Skin of body (tissue), 2 donors: ENCODE results near the gene OSBPL8. TPM values are rescaled to one million over a fixed set of nuclear protein-coding genes. Genes with fewer than 3 reads are reported as not detected.

Source experiments
- DNase-seq: peaks from one replicate; lab custom pipeline; 2025; lab: John Stamatoyannopoulos, UW
- total RNA-seq: library from RNA; depleted of rRNA; stranded (reverse); fragments of >200 nt; gene quantifications from one replicate; pipeline ENCODE4 v1.2.3, GENCODE V29; 2014

Gene OSBPL8, protein sequence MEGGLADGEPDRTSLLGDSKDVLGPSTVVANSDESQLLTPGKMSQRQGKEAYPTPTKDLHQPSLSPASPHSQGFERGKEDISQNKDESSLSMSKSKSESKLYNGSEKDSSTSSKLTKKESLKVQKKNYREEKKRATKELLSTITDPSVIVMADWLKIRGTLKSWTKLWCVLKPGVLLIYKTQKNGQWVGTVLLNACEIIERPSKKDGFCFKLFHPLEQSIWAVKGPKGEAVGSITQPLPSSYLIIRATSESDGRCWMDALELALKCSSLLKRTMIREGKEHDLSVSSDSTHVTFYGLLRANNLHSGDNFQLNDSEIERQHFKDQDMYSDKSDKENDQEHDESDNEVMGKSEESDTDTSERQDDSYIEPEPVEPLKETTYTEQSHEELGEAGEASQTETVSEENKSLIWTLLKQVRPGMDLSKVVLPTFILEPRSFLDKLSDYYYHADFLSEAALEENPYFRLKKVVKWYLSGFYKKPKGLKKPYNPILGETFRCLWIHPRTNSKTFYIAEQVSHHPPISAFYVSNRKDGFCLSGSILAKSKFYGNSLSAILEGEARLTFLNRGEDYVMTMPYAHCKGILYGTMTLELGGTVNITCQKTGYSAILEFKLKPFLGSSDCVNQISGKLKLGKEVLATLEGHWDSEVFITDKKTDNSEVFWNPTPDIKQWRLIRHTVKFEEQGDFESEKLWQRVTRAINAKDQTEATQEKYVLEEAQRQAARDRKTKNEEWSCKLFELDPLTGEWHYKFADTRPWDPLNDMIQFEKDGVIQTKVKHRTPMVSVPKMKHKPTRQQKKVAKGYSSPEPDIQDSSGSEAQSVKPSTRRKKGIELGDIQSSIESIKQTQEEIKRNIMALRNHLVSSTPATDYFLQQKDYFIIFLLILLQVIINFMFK
- 84.0 TPM for total RNA-seq

DNA sequence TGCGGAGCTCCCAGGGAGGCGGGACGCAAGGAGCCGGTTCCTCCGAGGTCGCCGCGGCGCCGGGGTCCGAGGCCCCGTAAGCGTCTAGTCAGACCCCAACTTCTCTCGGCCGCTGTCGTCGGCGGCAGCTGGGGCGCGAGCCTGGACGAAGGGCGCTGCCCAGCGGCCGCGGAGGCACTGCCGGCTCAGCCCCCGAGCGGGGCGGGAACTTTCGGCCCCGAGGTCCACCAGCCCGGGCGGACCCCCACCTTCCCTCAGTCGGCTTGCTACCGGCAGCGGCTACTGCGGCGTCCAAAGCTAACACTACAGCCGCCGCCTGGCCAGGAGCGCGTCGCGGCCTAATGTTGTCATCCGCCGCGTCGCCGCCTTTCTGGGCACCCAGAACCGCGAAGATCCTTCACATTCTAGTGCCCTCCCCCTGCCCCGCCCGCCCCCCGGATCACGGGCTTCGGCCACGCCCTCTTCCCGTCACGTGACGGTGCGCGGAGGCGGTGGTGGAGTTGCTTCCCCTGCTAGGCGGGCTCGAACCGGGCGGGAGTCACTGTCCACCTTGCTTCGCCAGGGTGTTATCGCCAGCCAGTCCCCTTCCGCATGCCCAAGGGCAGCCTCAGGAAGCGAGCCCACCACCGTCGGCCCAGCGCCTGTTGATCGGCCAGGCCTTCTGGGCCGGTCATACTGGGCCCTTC lies at the start of gene OSBPL8:
Gene OSBPL8, minus strand, starts transcription at position 372 of the 686 bp plus-strand sequence. CDS start 72,220 bp downstream, outside the sequence.
- DNase-seq = peak; percentile 91

DNA sequence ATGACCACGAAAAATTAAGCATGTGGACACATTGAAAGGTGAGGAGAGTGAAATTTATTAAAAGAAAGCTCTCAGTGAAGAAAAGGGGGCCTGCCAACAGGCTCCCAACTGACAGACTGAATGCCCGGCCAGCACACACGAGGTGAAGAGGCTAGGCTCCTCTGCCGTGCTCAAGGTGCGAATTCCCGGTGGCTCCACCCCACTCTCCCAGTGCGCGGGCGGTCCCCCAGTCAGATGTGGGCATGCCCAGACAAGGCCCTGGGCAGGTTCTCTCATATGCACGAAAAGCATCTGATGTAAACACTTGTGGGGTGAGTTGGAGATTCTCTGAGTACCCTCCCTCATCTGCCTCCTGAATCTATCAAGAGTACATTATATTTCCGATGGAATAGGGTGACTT lies 48.5 kb upstream of the OSBPL8 start:
- DNase-seq = no peak

DNA sequence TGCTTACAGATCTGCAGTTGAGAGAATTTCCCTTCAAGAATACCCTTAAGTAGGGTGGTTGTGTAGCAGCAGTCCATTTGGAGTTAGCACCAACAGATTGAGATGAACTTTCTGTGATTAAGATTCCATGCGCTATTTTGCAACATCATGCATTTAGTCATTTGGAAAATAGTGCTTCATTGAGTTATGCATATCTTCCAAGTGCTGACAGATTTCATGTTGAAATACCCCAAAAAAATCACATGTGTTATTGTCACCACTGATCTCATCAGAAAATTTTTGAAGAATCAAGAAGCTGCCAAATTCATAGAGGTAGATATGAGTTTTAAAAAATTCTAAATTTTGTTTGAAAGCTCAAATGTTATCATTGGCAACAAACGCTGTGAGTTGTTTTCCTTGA lies 35.5 kb upstream of the OSBPL8 start:
- DNase-seq = no peak

DNA sequence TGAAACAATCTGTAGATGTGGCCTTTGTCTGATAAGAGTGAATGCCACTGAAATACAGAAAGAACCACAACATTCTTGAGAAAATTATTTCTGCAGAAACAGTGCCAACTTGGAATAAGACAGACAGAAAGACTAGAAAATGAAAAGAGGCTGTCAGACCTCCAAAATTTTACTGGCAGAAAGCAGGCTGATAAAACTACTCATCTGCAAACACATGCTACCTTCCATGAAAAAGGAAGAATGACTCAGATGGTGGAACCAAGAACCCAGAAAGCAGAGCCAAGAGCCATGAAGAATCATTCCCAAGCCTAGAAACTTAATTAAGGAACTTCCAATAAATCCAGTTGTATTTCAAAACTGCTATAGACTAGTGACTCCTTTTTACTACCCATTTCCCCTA lies 31.9 kb upstream of the OSBPL8 start:
- no peak for DNase-seq

DNA sequence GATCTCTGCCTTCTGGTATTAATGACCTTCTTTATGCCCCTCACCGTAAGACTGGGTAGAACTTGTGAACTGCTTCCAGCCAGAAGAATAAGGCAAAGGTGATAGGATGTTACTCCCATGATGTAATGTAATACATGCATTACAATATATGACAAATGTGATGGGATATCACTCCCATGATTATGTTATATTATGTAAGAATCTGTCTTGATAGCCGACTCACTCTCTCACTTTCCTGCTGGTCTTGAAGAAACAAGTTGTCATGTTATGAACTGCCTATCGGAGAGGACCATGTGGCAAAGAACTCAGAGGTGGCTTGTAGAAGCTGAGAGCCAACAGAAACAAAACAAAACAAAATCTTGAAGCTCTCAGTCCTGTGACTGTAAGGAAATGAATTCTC lies 30.6 kb upstream of the OSBPL8 start:
- DNase-seq = no peak

DNA sequence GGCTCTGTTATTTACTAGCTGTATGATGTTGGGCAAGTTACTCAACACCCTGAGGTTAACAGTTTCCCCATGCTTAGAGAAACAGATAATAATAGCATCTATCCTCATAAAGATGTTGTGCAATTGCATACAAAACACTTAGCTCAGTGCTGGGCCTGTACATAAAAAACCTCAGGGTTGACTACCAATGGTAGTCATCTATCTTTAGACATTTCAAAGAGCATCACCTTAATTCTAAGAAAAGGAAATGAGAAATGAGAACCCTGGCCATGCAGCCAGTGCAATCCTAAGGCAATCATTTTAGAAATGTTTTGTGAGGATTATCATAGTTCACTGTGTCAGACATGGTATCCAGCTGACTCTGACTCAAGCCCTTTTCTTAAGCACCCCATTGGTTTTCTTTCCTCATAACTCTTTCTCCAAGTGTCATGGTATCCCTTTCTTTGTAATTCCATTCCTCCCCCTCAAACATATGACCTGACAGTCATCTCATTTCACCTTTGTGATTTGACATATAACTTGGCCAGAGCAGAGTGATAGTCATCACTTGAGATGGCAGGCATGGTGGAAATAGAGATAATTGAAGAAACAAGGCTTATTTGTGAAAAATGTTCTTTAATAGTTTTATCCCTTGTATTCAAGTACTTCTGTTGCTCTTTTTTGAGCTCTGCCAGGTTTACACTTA lies 29.5 kb upstream of the OSBPL8 start:
- DNase-seq = no peak

DNA sequence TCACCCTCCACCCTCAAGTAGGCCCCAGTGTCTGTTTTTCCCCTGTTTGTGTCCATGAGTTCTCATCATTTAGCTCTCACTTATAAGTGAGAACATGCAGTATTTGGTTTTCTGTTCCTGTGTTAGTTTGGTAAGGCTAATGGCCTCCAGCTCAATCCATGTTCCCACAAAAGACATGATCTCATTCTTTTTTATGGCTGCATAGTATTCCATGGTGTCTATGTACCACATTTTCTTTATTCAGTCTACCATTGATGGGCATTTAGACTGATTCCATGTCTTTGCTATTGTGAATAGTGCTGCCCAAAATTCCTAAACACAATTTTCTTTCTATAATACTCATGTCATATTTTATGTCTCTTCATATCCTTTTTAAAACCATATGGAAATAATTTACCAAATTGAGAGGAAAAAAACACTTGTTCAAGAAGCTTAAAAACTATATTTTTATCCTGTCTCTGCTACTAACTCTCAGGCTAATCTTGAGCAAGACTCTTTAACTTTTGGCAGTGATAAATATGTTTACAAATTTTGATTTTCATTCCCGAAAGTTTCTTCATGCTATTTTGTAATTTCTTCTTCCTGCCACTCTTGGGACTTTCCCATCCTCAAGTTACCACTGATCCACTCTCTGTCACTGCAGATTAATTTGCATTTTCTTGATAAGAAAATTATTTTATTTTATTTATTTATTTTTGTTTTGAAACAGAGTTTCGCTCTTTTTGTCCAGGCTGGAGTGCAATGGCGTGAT lies 28.0 kb upstream of the OSBPL8 start:
- DNase-seq = no peak

DNA sequence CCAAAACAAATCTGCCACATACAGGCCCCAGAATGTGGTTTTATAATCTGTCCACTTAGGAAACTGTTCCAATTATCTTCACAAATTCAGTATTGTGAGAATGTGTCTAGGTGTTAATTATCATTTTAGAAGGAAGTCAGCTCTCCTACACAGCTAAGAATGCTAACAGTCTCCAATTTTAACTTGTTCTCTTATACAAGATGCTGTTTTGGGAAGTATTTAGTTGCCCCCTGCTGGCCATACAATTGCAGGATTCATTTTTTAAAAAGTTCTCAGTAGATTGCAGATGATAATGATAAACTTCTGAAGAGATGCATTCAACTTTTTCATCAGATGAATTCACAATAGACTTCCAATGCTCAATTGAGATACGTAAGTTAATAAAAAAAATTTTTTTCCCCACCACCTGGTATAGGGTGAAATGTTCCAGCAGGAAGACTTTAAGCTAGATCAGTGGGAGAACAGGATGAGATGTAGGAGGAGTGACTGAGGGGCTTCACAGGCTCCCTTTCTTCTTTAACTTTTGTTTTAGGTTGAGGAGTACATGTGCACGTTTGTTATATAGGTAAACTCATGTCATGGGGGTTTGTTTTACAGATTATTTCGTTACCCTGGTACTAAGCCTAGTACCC lies 27.3 kb upstream of the OSBPL8 start:
- DNase-seq = peak; percentile 15

DNA sequence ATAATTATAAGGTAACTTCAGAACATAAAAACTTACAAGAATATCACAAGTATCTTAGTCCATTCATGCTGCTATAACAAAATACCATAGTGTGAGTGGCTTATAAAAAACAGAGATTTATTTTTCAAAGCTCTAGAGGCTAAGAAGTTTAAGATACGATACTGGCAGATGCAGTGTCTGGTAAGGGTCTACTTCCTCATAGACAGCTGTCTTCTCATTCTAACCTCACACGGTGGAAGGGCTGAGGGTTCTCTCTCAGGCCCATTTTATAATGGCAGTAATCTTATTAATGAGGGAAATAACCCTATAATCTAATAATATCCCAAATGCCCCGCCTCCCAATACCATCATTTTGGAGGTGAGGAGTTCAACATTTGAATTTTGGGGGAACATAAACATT lies 23.7 kb upstream of the OSBPL8 start:
- no peak for DNase-seq

DNA sequence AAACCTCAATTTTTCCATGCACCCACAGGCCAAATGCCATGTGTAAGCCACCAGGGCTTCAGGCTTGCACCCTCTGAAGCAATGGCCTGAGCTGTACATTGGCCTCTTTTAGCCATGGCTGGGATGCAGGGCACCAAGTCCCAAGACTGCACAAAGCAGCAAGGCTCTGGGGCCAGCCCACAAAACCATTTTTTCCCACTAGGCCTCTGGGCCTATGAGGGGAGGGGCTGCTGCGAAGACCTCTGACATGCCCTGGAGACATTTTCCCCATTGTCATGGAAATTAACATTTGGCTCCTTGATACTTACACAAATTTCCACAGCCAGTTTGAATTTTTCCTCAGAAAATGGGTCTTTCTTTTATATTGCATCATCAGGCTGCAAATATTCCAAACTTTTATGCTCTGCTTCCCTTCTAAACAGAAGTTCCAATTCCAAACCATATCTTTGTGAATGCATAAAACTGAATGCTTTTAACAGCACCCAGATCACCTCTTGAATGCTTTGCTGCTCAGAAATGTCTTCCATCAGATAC lies 14.3 kb upstream of the OSBPL8 start:
- DNase-seq = no peak

DNA sequence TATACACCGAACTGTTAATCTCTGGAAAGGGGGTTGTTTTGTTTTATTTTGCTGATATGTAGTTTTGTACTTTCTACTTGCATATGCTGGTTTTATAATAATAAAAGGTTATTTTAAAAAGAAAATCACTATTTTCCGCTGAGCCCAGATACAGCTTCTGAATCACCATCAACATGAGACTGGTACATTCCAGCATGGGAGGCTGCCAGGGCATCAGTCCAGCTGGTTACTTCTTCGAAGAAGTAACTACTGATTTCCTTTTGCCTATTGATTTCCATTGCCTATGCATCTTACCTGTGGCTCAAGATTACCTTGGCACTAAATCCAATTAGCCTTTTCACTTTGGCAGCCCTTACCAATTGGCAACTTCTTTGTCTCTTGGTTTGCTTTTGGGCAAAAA lies 11.7 kb upstream of the OSBPL8 start:
- no peak for DNase-seq

DNA sequence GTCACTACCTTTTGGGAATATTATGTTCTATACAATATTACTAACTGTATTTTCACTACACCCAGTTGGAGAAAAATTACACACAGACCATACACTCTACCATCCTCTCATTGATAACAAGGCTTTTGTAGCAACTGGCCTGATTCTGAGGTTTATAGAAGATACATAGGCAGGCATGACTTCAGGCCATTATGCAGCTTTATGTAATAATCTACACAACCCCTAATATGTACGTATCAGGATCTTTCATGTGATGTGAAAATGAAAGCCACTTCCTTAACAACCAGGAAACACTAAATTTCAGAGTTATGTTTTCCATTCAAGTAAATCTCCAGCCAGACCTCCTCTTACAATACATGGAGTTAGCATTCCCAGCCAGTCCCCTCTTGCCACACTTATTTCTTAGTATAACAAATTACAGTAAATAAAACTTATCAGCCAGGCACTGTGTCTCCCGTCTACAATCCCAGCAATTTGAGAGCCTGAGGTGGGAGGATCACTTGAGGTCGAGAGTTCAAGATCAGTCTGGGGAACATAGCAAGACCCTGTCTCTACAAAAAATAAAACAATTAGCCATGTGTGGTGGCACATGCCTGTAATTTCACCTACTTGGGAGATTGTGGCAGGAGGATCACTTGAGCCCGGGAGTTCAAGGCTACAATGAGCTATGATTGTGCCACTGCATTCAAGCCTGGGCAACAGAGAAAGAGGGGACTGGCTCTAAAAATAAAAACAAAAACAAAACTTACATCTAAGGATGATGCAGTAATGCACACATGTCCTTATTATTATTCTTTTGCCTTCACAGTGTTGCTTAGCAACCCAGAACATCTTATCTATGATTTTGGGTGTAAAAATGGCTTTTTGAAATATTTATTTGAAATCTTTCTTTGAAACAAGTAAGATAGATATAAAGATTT lies 10.4 kb upstream of the OSBPL8 start:
- no peak for DNase-seq

DNA sequence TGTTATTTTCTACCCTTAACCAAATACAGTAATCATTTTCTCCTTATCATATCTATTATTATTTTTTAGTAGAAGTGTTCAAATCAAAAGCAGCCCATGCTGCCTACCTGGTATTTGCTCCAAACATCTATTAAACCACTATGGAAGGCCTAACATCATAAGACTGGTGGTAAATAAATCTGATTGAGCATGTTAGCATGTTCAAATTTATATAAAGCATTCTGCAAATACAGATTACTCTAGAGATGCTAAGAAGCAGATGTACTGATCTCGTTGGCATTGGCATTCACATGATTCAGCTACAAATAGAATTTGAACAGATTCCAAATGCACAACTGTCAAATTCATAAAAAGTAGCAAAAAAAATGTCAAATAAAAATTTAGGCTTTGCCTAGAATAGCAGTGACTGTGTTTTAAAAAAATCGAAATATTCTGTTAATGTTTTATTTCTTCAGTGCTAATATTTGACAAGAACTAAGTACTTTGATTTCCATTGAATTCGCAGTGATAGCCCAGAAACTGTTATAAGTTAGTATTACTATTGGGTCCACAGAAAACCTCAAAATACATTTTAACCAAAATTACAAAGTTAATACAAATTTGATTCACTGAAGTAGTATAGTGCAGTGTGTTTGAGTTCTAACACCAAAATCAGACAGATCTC lies 9.4 kb upstream of the OSBPL8 start:
- no peak for DNase-seq

DNA sequence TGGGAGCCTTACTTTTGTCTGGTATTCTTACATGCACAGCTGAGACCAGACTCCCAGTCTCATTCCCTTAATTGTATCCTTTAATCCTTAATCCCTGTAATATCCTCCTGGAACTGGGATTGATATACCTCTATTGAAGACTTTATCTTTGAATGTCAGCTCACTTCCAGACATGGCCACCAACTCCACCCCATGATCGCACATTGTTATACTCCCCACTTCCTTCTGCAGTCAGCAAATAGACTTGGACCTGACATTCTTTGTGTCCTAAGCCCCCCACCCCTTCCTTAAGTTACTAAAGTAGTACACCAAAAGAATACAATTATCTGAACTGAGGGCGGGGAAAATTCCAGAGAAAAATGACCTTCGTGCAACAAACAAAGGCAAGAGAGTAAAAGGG lies 8.6 kb upstream of the OSBPL8 start:
- DNase-seq = no peak

DNA sequence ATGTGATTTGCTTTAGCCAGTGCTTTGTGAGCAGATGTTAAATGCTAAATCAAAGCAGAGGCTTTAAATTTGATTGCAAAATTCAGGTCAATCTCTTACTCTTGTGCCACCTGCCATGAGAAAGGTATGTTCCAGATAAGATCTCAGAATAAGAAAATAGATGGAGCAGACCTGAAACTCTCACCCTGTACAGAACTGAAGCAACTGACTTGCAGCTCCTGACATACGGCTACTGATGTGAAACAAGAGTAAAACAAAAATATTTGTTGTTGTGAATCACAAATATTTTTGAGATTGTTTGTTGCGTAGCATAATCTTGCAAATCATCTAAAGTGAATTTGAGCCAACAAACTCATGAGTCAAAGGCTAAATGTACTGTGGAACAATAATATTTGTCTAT lies 3.5 kb upstream of the OSBPL8 start:
- no peak for DNase-seq

DNA sequence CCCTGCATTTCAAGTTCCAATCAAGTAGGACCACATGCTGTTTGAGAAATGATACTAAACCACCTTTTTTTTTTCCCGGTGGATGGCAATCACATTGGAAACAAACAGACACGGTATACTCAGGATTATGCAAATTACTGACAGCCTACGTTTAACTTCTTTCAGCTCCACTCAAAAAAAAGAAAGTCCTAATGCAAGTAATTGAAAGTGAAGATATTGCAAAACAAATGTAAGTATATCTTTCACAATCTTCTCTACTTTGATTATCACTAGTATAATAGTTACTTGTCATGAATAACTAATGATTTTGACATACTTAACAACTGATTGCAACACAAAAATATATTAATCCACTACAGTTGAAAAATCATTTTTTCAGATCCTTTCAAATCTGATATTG lies 2.6 kb upstream of the OSBPL8 start:
- no peak for DNase-seq

DNA sequence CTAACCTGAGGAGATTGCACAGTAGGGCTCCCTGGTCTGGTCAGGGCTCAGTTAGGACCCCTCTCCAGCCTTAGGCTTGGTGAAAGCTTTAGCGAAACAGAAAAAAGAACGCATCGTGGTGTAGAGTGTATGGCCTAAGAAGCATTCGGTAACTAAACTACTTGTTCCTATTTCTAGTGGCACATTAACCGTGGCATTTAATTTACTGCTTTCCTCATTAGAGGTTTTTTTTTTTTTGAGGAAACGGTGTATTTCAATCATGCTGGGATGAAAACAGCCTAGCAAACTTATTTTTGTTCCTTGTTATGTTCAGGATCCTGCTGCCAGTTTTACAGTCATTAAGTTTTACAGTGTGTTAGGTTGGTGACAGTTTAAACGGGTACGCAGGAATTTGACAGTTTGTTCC lies 518 bp upstream of the OSBPL8 start:
- peak; percentile 78 for DNase-seq

DNA sequence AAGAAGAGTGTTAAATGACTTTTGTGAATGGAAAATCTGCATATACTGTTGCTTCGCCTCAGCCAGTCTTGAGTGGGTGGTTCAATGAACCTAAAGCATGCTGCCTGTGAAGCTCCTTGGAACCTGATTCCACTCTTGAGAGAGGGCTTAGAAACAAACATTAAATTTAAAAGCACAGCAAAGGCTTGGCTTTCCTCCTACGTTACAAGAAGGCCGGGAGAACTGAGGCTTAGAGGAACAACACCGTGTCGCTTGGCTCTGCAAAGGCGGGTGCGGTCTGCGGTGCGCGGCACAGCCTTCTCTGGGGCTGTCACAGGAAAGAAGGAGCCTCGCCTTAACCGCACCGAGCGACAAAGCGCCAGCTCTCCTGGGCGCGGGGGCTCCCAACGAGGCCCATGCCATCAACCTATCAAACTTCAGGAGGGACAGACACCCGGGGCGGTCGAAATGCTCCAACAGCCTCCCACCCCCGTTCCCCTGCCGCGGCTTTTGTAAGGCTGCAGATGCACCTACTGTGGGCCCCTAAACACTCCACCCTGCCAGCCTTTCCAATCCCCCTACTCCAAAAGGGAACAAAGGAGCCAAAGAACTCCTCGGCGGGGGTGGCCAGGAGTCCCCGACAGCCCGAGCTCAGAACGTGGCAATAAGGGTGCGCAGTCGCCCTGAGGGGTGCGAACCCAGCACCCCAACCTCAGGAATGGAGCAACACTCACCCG lies 729 bp downstream of the OSBPL8 start:
- peak; percentile 16 for DNase-seq
